Dermis microvascular lymphatic vessel endothelial cell (primary cell): Measurements from ENCODE around the gene RIMBP2. TPM values are rescaled to one million over a fixed set of nuclear protein-coding genes. Genes with fewer than 3 reads are reported as not detected.

ENCODE experiments used
- DNase-seq, 2 donors: peaks; one replicate each; pipeline versions ENCODE4 v3.0.0 to v3.0.0-alpha.2; 2010; ENCODE audit warnings: low read depth in 2 of 2
- total RNA-seq: library from RNA; depleted of rRNA; stranded (reverse); fragments of >200 nt; gene quantifications from 2 replicates; pipeline ENCODE4 v1.2.1, GENCODE V29; 2014

RIMBP2 gene
- total RNA-seq, 1 donor from 2014 or later = not detected

DNA sequence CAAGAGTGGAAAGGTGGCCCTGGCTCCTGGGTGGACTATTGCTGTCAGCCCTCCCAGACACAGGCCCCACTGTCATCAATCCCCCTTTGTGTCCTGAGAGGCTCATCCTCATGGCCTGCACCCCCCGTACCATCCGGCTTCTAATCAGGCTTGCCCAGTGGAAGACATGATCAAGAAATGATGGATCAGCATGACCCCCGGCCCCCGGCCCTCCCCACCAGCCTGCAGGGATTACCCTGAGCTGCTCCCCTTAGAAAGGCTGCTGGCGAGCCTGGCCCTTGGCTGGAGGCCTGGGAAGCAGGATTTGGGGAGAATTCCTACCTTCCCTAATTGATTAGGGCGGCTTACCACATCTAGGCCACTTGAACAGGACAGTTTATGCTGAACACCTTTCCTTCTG, 207.3 kb downstream of the RIMBP2 start:
- no peak for DNase-seq

GRCh38 chr12:130508318-130508717, 207.8 kb downstream of the RIMBP2 start:
- DNase-seq = no peak

- no peak for DNase-seq
These were observed 209.3 kb downstream of the RIMBP2 start for GRCh38 chr12:130506844-130507243.

- DNase-seq = no peak
These were observed 211.3 kb downstream of the RIMBP2 start for GRCh38 chr12:130504840-130505175.

DNA sequence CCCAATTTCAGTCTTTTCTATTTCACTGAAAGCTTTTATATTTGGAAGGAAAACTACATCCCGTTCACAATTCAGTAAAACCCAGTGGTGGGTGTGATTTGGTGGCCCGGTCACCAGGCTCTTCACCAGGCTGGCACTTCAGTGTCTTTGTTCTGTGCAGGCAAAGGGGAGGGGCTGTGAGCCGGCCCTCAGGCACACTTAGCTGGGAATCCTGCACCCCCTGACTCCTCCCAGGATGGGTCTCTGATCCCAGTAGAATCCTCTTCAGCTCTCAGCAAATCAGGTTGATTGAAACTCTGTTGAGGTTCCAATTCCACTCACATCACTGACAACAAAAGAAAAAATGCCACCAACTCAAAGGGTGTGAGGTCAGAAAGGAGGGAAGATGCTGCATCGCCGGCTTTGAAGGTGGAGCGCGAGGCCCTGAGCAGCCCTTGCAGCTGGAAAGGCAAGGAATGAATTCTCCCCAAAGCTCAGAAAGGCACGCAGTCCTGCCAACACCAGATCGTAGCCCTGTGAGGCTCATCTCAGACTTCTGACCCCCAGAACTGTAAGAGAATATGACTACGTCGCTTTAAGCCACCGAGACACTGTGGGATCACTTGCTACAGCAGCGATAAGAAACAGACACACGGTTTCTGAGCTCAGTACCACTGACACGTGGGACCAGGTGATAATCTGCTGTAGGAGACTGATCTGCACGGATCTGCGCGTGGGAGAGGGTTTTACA, 211.8 kb downstream of the RIMBP2 start:
- DNase-seq = no peak

- DNase-seq = no peak
These were observed 214.3 kb downstream of the RIMBP2 start for GRCh38 chr12:130501821-130502220.

DNA sequence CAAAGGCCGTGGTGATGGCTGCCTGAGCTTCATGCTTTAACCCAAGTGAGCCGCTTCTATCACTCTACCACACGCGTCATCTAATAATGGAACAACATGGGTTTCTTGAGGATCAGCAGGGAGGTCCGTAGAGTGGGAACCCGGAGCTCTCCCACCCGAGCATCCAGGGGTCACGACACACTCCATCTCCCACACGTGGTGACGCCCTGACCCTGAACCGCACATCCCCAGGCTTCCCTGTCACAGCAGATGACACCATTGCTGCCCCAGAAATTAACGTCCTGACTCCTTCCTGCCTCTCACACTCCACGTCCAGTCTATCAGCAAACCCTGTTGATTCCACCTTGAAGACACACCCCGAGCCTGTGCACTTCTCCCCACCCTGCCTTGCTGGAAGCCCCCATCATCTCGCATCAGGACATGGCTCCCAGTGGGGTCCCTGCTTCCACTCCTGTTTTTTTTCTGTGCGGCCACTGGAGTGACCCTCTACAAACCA, 215.2 kb downstream of the RIMBP2 start:
- DNase-seq = no peak

DNA sequence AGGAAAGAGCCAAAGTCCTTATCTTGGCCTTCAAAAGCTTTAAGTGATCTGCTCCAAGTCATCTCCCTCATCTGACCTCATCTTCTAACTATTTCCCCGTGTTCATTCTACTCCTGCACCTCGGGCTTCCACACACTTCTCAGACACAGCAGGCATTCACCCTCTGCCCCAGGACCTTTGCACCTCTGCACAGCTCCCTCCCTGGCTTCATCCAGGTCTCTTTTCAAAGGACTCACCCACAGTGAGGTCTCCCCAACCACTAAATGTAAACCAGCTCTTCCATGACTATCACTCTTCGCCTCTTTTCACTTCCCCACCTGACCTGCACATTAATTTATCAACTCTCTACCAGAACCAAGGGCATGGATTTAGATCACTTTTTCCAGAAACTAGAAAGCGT, 216.6 kb downstream of the RIMBP2 start:
- no peak for DNase-seq

GRCh38 chr12:130498589-130499385, 217.3 kb downstream of the RIMBP2 start:
- no peak for DNase-seq

GRCh38 chr12:130497991-130498390, 218.1 kb downstream of the RIMBP2 start:
- no peak for DNase-seq

DNA sequence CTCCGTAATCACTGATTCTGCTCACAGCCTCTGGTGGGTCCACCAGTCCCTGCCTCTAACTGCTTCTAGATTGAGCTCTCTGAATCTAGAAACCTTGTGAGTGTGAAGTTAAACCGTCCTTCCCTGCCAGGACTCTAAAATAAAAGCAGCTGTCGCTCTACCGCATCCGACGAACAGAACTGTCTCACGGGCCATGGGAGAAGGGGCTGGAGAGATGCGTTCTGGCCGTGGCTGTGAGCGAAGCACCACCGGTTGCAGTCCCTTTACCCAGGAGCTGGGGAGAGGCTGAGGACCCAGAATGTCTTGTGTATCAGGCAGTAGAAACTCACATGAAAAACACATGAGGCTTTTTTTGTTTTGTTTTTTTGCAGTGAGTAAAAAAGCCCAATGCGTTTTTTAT, 218.8 kb downstream of the RIMBP2 start:
- no peak for DNase-seq

DNA sequence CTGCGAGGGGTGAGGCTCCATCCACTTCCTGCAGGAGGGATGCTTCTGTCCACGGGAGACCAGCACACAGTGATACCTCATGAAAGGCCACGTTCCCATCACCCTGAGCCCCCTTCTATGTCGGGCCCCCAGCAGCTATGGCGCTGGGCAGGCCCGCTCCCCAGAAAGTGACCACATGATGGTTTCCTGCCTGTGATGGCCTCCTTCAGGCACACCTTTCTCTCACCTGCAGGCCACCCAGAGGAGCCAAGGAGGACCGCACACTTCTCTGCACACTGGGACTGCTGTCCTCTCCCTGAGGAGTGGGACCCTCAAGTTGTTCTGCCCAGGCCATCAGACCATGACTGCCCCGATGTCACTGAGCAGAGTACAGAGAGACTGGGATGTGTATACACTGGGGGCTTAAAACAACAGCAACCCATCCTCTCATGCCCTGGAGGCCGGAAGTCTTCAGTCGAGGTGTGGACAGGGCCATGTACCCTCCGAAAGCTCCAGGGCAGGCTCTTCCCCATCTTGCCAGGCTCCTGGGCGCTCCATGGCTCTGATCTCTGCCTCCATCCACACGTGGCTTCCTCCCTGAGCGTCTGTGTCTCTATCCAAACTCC, 219.5 kb downstream of the RIMBP2 start:
- DNase-seq = no peak

- DNase-seq = no peak
These were observed 220.9 kb downstream of the RIMBP2 start for GRCh38 chr12:130495156-130495555.

DNA sequence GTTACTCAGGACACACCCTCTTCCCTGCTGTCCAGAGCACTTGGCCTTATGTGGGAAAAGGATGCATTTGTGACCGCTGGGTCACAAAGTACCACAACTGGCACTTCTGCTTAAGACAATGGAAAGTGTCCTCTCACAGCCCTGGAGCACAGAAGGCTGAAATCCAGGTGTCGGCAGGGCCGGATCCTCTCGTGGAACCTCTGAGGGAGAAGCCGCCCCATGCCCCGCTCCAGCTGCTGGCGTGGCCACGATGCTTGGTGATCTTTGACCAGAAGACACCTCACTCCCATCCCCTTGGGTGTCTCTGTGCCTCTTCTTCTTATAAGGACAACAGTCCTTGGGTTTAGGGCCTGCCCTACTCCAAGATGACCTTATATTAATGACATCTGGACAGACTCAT, 221.4 kb downstream of the RIMBP2 start:
- DNase-seq = no peak

GRCh38 chr12:130493951-130494350, 222.1 kb downstream of the RIMBP2 start:
- no peak for DNase-seq

DNA sequence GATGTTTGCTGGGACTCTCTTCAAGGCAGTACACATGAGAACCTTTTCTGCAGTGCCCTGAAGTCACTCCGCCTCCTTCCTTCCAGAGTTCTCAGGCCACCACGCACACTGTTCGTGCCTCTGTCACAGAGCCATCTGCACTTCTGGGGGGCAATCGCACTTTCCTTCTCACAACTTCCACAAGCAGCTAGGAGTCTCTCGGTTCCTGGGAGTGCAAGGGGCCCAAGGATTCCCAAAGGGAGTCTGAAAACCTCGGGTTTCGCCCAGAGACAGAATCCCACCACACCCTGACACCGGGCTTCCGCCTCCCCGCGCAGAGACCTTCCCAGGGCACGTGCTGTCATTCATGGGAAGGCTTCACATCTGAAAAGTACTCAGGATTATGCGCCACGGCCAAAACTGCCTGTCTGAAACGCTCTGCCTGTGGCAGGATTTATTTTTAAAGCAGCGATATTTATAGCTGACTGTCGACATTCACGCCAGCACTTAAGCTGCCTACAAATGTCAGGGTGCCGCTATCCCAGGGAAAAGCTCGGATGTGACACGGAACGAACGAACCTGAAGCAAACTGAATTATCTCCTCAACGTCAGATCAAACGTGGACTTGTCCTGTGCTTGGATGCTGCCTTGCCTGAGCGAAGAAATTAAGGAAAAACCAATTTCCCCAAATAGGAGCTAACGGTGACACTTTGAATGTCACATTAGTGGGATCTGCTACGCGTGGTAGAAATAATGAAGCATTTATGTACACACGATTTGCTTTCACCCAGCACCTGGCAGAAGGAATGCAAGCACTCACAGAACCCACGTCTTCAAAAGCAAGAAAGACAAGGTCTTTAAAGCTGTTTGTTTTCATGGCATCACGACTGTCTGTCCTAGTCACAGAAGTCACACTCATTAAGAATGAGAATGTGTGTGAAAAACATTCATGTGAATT, 224.4 kb downstream of the RIMBP2 start:
- no peak for DNase-seq

- DNase-seq = no peak
These were observed 225.4 kb downstream of the RIMBP2 start for GRCh38 chr12:130490674-130491073.

- DNase-seq = no peak
These were observed 226.8 kb downstream of the RIMBP2 start for GRCh38 chr12:130489293-130489692.

DNA sequence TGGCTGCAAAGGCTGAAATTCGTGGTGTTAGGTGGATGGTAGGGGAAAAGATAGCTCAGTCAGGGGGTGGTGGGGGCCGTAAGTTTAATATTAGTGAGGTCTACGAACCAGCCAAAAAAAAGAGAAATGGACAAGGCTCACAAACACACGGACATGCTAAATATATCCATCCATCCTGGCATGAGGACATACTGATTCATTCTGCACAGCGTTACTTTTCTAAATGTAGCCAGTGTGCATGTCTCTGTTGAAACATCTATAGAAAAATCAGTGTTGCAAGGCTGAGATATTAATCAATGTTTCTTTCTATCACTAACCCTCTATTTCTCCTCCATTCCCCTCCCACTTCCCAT, 227.8 kb downstream of the RIMBP2 start:
- no peak for DNase-seq

GRCh38 chr12:130487636-130488357, 228.3 kb downstream of the RIMBP2 start:
- no peak for DNase-seq

DNA sequence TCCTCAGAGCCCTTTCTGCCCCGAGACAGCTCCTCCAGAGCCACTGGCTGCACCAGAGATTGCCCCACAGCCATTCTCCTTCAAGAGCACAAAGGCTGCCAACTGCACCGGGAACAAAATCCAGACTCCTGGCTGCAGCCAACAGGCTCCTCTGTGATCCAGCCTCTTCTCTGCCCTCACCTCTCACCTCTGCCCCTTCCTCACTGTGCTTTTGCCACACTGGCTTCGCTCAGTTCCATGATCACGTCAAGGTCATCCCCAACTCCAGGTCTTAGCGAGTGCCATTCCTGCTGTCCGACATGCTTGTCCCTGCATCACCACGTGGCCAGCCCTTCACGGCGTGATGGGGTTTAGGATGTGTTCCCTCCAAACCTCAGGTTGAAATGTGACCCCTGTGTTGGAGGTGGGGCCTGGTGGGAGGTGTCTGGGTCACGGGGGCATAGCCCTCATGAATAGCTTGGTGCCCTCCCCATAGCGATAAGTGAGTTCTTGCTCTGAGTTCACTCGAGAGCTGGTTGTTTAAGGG, 229.1 kb downstream of the RIMBP2 start:
- DNase-seq = no peak
